MM.1S (cell line): ENCODE measurements around the gene GLRA3.

ENCODE experiments used
- EZH2 ChIP-seq: fragments of 300-600 bp; sonication (generic); optimal IDR thresholded peaks from 2 replicates; pipeline ENCODE3; 2017; ENCODE audit warnings: low read depth, mild to moderate bottlenecking, antibody characterized with exemption, low read length, mixed read lengths
- EZH2phosphoT487 ChIP-seq: fragments of 300-600 bp; sonication (generic); IDR thresholded peaks from 2 replicates; pipeline ENCODE4 v1.6.1; 2018; ENCODE audit warnings: antibody characterized with exemption, low read length
- TF ChIP-seq, protein P1 (sequence below): fragments of 300-600 bp; sonication (generic); IDR thresholded peaks from 2 replicates; pipeline ENCODE4 v1.5.1; 2016; ENCODE audit warnings: antibody characterized with exemption, low read length, mixed read lengths

DNA sequence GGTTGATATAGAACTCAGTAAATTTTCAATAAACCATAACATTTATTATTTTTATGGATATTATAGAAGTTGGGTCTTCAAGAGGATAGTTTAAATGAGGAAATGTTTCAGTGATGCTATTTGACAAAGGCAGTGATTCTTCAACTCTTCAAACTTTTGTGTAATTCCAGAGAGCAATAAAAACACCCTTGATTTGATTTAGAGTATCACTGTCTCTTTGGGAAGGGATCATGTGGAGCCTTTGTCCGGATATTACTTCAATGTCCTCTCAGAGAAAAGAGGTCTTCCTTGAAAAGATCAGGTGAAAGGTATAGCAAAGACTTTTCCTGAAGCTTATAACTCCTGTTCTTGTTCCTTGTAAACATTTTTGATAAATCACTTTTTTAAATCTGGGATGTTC, 23.3 kb downstream of the GLRA3 start:
- TF ChIP-seq, protein P1, sequence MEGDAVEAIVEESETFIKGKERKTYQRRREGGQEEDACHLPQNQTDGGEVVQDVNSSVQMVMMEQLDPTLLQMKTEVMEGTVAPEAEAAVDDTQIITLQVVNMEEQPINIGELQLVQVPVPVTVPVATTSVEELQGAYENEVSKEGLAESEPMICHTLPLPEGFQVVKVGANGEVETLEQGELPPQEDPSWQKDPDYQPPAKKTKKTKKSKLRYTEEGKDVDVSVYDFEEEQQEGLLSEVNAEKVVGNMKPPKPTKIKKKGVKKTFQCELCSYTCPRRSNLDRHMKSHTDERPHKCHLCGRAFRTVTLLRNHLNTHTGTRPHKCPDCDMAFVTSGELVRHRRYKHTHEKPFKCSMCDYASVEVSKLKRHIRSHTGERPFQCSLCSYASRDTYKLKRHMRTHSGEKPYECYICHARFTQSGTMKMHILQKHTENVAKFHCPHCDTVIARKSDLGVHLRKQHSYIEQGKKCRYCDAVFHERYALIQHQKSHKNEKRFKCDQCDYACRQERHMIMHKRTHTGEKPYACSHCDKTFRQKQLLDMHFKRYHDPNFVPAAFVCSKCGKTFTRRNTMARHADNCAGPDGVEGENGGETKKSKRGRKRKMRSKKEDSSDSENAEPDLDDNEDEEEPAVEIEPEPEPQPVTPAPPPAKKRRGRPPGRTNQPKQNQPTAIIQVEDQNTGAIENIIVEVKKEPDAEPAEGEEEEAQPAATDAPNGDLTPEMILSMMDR = no peak
- TF ChIP-seq EZH2phosphoT487 (no peak), EZH2 (no peak)
